HG03571 (cell line): ENCODE results near the gene FIBCD1.
"Not testable (repeated sequence)": the region's sequence is repeated elsewhere in the genome, so short reads cannot be mapped to it uniquely, and the experiment has no call there.

Experiments used
- ATAC-seq: cut with Tn5 transposase; IDR thresholded peaks from one replicate; pipeline ENCODE4 v1.9.1; 2021; ENCODE audit not compliant: unreplicated experiment

The FIBCD1 gene

DNA sequence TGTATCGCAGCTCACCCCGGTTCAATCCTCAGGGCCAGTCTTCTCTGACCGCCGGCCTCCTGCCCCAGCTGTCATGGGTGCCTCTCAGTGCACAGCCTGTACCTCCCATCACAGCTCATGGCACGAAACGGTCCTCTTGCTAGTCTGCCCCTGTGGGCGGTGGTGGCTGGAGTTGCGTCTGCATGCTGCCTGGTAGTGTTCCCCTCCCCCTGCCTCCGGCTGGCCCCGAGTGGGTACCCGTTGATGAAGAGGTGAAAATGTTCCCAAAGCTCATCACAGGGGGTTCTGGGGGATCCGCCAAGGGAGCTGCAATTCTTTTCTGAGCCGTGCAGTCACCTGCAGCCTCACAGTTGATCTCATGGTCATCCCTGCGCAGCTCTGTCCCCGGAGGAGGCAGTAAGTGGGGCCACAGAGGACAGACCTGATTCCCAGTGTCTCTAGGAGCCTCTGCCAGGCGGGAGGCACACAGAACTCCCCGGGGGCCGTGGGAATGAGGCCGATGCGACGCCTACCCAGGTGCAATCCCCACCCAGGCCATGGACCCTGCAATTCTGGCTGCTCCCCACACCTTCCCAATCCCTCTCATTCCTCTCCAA, 34.7 kb upstream of the FIBCD1 start:
- ATAC-seq, result no peak

DNA sequence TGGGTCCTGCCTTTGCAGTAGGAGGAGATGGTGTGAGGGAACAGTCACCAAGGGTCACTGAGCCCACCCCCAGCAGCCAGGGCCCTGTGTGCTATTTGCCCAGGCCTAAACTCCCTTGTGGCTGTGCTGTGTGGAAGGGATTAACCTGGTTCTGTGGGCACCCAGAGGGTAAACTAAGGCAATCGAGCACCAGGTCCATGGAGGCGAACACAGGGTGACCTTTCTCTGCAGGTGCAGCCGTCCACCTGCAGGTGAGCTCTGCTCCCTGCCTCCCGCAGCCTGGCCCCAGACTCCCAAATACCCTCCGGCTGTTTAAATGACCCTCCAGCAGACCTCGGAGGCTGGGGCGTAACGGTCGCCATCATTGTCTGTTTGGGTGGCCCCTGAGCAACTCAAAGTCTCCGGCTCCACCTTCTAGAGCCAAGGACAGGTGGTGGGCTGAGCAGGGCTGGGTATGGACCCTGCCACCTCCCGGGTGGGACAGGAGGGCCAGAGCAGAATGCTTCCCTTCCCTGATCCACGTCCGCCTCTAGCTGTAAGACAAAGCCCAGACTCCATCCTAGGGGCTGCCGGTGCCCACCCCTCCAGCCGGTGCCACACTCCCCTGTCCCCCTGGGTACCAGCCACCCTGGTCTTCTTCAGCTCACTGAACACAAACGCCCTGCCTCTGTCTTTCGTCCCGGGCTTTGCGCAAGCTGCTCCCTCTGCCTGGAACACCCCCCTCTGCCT, 34.1 kb upstream of the FIBCD1 start:
- ATAC-seq, result no peak

DNA sequence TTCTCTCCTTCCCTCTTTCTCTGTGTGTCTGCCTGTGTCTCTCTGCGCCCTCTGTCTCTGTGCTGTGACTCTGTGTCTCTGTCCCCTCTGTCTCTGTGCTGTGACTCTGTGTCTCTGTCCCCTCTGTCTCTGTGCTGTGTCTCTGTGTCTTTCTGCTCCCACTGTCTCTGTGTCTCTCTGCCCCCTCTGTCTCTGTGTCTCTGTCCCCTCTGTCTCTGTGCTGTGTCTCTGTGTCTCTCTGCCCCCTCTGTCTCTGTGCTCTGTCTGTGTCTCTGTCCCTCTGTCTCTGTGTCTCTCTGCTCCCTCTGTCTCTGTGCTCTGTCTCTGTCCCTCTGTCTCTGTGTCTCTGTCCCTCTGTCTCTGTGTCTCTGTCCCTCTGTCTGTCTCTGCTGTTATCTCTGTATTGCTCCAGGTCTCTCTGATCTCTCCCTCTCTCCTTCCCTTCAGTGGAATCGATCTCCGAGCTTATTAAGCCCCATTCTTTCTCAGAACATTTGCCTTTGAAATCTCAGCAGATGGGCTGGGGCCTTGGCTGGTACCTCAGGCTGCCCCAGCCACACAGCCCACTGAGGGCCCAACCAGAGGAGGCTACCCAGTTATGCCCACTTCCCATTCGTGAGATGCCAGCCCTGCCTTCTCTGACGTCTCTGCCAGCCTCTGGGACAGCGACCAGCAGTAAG, 33.4 kb upstream of the FIBCD1 start:
- no peak for ATAC-seq

DNA sequence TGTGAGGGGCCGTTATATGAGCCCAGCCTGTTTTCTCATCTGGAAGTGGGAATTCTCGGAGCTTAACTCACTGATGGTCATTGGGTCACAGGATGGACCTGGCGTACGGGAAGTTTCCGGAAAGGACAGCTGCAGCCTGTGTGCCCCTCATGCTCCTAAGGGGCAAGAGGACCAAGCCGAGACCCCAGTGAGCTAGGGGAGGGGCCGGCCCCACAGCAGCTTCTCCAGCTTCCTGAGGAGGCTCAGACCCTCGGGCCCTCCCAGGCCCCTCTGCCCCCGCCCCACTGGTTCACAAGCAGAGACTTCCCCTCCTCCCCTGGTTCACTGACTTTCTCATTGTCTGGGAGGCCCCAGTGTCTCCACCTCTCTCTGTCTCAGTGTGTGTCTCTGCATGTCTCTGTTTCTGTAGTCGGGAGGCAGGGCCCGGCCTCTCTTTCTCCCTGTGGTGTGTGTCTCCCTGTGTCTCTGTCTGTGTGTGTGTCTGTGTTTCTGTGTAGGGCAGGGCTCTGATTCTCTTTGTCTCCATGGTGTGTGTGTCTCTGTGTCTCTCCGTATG, 32.3 kb upstream of the FIBCD1 start:
- ATAC-seq, result no peak

DNA sequence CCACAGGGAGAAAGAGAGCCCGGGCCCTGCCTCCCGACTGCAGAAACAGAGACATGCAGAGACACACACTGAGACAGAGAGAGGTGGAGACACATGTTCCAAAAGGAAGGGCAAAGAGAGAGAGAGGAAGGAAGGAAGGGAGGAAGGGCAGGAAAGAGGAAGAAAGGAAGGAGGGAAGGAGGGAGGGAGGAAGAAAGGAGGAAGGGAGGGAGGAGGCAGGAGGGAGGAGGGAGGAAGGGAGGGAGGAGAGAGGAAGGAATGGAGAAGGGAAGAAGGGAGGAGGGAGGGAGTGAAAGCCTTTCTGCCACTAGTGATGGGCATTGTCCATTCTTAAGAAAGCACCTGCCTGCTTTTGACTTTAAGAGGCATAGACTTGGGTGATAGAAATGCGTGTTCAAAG, 31.8 kb upstream of the FIBCD1 start:
- no peak for ATAC-seq

DNA sequence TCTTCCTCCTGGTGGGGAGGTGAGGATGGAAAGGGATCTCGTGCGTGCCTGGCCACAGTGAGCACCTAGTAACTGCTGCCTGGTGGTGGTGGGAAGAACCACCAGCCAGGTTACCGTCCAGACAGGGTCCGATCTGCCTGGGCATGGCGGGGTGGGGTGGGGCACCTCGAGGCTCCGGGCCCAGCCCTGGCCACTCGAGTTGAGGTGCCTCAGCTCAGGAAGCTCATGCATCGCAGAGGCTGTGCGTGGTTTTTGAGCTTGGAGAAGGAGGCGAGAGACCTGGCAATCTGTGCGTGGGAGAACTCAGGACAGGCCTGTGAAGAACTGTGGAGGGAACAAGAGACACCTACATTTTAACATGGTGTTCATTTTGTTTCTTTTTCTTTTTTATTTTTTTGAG, 31.0 kb upstream of the FIBCD1 start:
- no peak for ATAC-seq

DNA sequence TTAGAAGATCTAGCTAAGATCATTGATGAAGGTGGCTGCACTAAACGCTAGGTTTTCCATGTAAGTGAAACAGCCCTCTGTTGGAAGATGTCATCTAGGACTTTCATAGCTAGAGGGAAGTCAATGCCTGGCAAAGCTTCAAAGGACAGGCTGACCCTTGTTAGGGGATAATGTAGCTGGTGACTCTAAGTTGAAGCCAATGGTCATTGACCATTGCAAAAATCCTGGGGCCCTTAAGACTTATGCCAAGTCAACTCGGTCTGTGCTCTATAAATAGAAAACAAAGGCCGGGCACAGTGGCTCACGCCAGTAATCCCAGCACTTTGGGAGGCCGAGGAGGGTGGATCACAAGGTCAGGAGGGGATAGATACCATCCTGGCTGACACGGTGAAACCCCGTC, 26.6 kb upstream of the FIBCD1 start:
- ATAC-seq, result no peak

DNA sequence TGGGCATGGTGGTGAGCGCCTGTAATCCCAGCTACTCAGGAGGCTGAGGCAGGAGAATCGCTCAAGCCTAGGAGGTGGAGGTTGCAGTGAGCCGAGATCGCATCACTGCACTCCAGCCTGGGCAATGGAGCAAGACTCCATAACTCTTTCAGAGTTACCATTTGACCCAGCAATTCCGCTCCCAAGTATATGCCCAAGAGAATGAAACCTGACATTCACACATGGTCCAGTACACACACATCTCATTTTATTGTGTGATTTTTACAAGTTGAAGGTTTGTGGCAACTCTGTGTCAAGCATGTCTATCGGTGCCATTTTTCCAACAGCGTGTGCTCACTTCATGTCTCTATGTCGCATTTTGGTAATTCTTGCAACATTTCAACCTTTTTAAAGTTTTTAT, 24.9 kb upstream of the FIBCD1 start:
- no peak for ATAC-seq

DNA sequence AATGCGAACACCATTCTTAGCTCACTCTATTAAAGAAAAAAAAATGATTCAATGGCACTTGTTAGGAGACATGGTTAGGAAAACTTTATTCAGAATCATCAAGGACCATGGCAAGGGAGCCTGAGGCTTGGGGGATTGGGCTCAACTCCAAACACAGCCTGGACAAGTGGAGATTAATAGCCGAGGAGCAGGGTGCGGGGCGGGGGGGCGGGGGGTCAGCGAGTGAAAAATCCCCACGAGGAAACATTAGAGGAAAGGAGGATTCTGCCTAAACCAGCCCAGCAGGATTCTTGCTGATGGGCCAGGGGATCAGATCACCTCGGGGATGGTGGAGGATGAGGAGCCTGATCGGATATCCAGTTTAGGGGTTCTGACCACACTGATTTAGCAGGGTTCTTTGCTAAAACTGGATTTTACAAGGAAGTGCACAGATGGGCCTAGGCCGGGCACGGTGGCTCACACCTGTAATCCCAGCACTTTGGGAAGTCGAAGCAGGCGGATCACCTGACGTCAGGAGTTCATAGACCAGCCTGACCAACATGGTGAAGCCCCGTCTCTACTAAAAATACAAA, 24.4 kb upstream of the FIBCD1 start:
- no peak for ATAC-seq

DNA sequence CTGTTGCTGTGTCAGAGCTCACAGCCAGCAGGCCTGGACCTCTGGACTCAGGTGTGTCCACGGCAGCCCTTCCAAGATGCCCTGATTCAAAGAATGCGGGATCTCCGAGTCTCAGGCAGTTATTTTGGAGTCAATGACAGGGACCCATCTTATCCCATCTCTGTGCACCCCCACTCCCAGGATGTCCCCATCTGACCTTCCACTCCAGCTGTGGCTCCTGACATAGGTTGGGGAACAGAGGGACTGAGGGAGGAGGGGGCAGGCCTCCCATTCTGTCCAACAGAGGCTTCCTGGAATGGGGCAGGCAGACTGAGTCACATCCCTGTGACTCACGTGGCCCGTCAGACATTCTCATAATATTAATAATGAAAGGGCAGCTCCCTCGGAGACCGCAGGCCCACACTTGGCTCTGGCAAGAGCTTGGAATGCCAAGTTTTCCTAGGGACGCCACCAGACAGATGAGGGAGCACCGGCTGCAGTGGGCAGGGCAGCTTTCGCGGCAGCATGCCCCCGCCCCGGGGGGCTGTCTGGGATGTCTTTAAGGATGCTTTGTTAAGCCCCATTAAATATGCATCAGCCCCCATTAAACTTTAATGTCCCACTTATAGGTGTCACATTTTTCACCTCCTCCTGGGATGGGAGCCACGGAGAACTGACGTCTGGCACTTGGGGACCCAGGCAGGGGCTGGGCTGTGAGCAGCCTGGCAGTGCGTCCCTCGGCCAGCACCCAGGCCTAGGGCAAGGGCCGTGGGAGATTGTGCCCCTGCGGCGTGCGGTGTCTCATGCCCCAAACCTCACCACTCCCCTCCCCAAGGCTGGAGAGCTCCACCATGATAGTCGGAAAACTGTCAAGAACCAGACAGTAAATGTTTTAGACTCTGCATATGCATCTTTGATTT, 23.6 kb upstream of the FIBCD1 start:
- no peak for ATAC-seq

DNA sequence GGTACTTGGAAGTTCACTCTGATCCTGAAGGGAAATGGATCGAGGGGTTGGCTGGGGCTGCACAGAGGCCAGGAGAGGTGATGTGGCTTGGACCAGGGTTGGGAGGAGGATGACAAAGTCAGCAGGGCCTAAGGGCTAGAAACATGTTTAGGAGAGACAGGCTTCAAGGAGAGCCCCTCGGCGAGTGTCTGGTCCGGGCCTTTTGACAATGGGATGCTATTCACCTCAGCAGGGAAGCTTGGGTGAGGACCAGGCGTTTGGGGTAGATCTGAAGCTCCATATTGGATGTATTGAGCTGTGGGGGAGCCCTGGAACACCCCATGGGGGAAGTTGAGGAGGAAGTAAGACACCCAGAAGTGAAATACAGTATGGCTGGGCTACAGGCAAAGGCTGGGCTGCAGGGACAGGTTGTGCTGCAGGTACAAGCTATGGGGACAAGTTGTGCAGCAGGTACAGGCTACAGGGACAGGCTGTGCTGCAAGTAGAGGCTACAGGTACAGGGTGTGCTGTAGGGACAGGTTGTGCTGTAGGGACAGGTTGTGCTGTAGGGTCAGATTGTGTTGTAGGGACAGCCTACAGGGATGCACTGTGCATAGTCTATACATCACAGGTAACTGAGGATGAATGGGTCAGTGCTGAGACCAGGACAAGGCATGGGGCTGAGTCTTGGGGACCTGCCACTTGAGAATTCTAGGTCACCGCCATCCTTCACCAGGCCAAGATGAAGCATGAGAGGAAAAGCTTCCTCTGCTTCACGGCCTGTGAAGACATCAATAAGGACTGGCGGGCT, 22.7 kb upstream of the FIBCD1 start:
- ATAC-seq, result no peak

DNA sequence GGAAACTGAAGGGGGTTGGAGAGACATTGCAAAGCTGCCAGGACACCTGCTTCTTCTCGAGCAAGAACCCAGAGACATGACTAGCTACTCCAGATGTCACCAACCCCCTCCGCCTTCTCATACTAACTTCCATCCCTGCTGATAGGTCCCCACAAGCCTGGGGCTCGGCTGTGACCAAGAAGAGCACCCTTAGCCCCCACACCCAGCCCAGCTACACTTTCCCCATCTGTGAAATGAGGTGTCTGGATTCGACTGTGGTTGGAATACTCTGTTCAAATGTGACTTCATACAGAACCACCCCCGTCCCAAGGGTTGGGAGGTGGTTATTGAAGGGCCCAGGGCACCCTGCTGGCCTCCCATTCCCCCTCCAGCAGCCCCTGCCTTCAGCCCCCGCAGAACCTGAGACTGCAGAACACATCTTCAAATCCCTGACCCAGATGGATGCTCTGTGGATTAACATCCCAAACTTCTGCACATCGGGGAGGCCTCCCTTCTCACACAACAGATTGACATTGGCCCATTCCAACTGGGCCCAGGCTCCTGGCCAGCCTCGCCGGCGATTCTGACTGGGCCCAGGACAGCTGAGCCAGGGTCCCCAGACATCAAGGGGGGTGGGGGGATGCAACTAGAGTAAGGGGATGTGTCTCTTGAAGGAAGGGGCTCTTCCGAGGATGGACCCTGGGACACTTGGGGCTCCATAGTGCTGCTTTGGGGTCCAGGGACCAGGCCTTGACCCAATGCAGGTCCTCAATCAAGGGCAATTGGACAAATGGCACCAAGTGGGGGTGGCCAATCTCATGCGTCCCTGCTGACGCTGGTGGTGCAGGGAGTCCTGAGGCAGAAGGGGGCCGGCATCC, 21.7 kb upstream of the FIBCD1 start:
- no peak for ATAC-seq

DNA sequence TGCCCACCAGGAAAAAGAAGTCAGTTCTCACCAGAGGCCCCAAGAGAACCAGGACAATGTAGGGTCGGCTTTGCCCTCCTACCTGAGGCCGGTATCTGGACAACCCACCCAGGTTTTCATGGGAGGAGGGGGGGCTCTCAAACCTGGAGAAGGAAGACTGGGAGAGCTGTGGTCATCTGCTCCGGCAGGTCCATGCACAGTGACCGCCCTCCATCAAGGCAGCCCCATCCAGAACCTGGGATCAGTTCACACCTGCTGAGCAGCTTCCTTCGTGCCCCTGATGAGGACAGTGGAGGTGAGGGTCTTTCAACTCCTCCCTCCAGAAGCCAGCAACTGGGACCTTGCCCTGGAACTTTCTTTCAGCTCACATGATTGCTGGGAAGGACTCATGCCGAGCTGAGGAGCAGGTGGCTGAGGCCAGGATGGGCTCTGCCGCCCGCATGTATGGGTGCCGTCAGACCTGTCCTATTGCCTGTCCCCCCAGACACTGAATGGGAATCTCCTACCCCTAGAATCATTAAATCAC, 20.8 kb upstream of the FIBCD1 start:
- ATAC-seq, result no peak

DNA sequence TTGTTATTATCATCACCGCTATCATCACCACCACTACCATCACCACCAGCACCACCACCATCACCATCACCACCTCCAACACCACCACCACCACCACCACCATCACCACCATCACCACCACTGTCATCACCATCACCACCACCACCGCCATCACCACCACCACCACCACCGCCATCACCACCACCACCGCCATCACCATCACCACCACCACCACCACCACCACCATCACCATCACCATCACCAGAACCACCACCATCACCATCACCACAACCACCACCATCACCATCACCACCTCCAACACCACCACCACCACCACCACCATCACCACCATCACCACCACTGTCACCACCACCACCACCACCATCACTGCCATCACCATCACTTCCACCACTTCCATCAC, 19.5 kb upstream of the FIBCD1 start:
- not testable (repeated sequence) for ATAC-seq

DNA sequence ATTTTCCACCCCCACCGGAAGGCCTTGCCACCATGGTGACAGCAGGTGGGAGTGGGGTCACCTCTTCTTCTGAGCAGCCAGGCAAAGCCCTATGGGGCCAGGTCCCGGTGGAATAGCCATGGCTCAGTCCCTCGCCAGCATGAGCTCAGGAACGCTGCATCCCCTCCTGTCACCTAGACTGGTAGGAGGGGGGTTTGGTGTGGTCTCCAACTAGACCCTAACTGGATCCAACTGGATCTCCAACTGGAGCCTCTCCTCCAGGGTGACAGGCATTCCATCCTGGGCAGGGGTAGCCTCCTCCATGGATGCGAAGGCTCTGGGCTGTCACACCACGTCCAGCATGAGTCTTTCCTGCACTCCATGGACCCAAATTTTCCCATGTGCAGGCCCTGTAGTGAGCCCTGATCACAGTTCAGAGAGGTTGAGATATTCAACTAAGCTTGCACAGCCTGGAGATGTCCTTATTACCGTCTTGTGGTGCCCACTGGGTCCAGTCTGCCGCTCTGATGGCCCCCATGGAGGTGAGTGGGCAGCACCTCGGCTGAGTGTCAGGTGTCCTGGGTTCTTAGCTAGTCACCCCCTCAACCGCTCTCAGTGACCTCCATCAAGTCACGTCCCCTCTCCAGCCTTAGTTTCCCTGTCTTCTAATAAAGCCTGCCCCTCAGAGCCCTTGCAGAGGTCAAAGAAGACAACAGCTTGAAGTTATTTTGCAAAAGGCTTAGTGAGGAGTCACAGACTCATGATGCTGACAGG, 18.6 kb upstream of the FIBCD1 start:
- ATAC-seq, result no peak

DNA sequence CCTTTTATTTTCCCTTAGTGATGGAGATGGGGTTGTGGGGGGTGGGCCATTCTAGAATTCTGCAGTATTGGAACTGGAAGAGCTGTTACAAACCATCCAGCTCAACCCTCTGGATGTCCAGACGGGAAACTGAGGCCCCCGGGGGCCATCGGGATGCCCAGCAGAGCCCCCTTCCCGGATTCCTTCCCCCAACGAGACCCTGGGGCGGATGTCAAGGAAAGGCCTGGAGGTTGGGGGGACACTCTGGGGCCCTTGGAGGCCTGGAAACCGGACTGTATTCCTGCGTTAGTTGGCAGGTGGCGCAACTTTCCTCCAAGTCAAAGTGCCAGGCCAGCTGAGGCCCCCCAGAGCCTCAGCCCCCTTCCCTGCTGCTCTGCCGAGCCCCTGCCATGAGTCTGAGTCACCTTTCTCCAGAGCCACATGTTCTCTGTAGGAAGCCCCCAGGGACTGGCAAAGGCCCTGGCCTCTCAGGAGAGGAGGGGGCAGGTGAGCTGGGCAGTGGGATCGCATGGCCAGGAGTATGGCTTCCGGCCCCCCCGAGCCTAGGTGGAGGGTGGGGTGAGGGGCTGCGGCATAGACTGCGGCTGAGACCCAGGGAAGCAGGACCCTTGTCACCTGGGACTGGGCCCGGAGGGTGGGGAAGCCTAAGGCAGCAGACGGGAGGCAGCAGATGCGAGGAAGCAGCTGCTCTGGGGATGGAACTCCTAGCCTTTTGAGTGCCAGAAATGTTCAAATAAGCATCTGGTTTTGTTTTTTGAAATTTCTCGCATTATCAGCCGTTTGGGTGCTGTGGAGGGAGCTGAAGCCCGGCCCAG, 17.8 kb upstream of the FIBCD1 start:
- no peak for ATAC-seq

DNA sequence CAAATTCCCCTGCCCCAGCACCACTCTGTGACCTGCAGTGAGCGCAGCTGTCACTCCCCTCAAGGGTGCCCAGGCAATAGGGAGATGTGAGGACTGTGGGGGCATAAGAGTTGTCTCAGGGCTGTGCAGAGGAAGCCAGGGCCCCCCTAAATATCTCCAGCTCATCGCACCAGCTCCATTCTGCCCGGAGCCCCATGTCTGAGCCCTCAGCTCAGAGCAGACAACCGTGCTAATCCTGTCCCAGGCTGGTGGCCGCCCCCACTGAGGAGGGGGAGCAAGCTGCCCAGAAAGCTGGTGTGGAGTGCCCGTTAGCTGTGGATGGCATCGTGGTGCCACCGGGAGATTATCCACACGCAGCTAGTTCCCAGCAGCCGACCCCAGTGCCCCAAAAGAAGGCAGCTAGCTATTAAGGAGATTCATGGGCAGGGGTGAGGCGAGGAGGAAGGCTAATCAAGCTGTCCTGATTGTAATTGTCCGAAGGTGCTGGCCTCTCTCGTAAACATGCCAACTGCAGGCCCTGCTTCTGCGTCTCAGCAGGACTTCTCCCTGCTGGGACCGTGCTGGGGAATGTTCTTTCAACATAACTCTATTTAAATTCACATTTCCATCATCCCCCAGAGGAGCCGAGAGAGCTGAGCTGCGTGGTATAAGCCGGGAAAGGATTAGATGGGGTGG, 17.0 kb upstream of the FIBCD1 start:
- no peak for ATAC-seq
